ENCODE results near the gene COBL.

The COBL gene

DNA sequence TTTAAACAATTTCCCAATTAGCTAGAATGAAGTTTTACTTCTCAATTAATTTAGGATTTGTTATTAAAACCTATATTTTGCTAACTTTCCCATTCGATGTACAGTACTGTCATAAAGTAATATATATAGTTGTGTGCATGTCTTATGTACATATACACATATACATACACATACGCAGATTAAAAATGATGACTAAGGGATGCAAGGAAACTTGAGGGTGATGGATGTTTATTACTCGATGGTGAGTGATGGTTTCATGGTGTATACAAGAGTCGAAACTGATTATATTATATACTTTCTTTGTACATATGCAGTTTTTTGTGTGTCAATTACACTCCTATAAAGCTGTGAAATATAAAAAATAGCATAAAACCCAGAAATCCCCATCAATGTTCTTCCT is 248.2 kb downstream of the COBL start:
- DNase-seq = no peak

GRCh38 chr7:51067757-51068156 is 248.9 kb downstream of the COBL start:
- DNase-seq = peak; percentile 20

GRCh38 chr7:51067258-51067657 is 249.4 kb downstream of the COBL start:
- no peak for DNase-seq

DNA sequence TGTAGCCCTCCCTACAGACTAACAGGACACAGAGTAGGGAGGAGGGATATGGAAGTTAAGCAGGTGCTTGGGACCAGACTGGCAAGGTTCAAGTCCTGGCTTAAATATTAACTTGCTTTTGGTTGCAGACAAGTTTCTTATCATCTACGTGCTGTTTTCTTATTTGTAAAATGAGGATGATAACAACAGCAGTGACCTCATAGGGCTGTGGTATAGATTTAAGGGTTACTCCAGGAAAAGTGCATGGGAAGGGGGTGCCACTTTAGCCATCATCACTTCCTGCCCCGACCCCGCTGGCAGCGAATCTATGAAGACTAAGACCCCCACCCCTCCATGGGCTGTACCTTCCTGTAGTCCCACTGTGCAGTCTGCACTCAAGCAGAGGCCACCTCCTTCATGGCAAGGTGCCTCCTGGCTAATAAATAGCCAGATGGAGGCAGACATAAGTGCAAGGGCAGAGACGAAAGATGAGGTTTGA is 250.2 kb downstream of the COBL start:
- no peak for DNase-seq

DNA sequence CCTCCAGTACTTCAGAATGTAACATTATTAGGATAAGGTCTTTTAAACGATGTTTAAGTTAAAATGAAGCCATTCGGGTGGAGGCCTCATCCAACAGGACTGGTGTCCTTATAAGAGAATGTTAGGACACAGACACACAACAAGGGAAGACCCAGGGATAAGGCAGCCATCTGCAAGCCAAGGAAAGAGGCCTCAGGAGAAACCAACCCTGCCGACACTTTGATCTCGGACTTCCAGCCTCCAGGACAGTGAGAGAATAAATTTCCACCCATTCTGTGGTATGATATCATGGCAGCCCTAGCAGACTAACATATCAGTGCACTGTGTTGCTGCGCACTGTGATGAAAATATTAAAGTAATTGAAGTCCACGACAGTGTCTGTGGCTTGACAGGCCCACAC is 250.8 kb downstream of the COBL start:
- no peak for DNase-seq

GRCh38 chr7:51064688-51065087 is 251.9 kb downstream of the COBL start:
- DNase-seq = no peak

DNA sequence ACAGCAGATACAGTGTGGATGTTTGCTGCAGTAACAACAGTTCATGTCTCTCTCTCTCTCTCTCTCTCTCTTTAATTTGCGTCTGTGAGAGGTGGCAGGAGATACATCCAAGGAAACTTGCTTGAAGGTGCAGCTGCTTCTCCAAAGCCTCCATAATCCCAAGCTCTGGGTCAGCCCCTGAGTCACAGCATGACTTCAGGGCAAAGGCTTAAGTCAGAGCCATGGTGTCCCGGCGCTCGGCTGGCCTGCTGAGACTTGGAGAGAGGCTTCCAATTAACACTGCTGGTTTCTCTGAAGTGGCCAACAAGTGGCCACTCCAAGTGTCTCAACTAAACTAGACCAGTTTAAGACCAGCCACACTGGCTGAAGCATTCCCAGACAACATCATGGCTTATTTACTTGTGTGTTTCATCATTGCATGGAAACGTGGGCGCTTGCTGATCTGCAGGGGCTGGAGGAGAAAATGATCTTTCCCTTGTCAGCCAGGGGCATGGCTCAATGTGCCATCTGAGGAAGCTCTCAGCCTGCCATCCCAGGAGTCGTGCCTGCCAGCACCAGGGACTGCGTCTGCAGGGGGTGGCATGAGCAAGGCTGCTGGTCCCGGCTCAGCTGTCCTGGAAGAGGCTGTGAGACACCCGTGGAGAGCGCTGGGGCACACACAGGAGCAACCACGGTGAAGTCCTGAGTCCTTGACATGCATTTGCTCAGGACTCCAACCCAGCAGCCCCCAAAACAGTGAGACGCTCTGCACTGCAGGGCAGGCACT is 254.2 kb downstream of the COBL start:
- no peak for DNase-seq

GRCh38 chr7:51060536-51060935 is 256.1 kb downstream of the COBL start:
- no peak for DNase-seq

DNA sequence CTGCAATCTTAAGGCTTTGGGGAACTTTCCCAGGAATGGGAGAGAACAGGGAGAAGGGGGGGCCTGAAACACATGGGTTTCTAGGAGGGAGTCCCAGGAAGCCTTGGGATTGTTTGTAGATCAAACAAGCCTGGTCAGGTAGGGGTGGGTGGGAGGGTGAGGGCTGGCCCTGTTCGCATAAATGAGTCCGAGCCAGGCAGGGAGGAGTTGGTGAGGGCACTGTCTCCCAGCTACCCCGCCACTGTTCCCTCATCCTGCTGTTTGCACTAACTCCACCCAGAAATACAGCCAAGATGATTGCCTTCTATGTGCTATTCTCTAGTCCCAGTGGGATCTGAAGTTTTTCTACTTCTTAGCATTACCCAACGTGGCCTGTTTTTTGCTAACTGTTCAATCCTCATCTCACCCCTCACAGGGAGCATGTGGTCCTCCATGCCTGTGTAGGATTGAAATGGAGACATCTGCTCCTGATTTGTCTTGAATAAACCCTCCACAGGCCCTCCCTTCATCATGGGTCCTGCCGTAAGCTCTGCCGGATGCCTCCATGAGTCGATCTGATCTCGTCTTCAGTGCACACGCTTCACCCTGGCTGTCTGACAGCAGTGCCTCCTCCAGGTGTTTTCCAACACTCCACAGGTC is 257.0 kb downstream of the COBL start:
- DNase-seq = no peak

DNA sequence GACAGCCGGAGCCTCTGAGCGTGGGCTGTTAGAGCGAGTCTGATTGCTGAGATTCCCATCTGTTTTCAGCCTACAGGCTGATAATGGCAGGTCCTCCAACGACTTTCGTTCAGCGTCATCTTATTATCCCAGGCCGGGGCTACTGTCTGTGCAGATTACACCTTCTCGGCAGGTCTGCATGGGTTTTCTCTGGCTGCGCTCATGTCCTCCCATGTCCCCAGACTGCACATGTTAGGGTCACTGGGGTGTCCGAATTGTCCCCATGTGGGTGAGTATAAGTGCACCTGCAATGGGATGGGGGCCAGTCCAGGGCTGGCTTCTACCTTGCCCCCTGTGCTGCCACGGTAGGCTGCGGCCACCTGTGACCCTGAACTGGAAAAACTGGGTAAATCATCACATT is 257.8 kb downstream of the COBL start:
- DNase-seq = no peak

GRCh38 chr7:51055039-51055840 is 261.4 kb downstream of the COBL start:
- no peak for DNase-seq

- no peak for DNase-seq
Observed at GRCh38 chr7:51054231-51054630, 262.4 kb downstream of the COBL start.

DNA sequence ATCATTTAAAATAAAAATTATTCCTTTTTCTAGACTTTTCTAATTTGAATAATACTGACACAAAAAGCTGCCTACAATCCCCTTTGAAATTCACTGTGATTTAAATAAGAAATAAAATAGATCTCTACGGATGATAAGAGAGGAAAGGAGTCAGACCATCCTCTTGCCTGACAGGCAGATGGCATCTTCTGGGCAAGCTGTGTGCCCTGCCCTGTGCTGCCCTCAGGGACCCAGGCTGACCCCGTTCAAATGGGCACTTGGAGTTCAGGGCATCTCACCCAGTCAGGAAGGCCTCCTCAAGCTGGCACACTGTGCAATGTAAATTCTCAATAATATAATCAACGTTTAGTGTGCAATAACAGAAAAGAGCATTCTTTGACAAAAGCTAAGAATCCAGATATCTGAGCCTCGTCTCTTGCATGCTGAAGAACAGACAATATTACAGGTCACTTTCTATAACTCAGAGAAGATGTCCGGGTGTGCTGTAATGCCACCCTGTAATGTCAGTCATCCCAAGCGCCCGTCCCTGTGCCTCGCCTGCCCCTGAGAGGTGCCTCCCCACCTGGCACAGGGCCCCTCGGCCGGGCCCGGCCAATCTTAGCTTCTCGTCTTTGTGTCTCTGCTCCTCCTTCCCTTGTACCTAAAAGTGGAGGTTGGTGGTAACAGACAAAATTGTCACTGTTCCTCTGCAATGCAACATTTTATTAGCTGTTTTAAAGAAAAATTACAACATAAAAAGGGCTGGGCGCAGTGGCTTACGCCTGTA is 263.3 kb downstream of the COBL start:
- DNase-seq = no peak

DNA sequence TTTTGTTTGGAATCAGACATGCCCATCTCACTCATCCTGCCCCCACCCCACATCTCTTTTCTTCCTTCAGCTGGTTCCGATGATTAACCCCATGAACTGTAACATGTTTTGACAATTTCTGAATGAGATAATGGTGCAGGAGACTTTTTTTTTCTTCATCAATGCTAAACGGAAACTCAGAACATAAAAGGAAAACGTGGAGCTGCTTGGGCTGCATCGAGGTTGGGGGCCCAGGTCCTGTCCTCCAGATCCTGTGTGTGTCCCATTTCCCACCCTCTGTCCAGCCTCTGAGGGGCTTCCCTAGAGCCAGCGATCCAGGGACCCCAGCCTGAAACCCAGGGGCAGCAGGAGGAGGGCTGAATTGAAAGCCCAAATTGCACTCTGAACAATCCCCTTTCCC is 270.1 kb downstream of the COBL start:
- no peak for DNase-seq

DNA sequence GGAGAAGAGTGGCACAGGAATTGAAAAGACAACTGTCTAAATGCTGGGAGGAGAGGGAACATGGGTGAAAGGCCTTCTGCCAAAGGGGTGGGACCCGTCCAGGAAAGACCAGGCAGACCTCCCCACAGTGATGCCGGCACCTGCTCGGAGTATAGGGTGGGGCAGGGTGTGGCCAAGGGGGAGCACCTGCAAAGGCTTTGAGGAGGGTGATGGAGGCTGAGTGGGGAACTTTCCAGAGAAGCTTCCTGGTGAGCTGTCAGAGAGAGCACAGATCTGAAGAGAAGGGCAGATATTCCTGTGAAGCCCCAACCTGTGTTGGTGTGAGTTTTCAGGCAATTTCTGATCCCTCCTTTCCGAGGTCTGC is 270.5 kb downstream of the COBL start:
- DNase-seq = no peak

DNA sequence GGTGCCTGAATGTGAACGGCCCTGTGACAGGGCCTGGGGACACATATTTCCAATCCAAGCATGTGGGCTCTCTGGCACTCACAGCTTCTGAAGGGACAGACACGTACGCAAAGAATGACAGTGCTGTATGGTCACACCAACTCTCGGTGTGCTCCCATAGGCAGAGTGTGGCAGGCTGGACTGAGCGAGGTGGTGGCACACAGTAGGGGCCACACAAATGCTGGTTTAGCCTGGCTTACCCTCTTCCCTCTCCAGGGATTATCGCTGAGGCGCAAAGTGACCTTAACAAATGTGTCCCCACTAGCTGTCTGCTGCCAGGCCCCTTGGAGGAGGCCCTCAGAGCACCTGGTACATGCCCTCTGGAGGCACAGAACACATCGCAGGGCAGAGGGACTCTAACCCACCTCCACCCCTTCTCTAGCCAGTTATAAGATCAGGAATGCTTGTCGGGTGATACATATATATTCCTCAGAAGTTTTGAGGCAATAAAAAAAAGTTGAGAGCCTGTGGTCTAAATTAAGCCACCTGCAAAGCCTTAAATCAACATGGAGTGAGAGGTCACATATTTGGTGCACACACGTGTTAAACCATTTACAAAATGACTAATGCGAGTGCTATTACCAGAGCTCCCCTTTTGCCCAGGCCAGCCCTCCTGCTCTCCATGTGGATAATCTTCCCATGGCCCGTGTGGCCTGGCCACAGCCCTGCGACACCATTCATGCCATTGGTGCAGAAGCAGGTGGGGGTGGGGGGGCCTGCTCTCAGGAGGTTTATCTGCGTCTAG is 271.1 kb downstream of the COBL start:
- no peak for DNase-seq

DNA sequence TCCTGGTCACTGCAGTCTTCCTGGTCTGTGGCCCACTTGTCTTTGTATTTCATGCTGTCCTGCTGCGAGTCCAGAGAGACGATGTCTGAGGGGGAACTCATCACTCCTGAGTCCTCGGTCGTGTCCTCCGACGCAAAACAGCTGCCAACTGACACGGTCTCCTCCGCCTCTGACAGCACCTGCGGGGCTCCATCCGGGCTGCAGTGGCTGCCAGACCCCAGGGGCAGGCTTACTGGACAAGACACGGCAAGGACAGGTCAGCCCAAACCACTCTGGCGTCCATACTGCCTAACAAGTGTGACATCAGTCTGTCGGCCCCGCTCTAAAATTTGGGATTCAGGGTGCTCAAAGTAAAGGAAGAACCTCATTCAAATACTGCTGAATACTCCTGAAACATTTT is 273.1 kb downstream of the COBL start:
- DNase-seq = no peak

DNA sequence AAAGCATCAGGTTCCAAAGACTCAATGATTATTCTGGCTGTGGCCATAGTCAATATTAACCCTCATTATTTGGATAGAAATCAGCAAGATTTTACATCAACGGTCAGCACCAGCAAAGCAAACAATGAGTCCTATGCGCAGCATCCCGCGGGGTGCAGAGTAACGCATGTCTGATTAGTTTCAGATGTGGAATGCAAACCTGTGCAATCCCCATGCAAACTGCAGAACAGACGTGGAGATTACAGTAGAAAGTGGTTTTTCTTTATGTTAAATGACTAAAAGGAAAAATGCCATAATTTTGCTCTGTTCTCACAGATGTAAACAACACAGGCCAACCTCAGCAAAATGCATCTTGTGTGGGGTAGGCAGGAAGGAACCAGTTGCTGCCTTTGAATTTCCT is 275.8 kb downstream of the COBL start:
- DNase-seq = no peak

DNA sequence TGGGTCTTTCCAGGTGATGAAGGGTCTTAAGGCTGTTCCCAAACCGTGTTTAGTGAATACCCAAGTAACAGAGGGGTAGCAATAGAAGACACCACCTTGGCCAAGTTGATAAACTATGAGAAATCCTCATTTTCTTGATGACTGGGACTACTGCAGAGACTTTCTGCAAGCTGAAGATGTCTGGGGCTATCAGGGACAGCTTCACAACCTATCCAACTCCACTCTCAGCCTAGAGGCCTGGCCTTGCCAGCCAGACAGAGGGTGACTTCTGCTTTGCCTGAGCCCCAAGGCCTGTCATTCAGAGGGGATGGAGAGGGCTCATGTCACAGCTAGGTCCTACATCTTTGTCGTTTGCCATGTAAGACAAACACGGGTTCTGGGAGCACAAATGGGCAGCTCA is 278.0 kb downstream of the COBL start:
- DNase-seq = no peak

GRCh38 chr7:51035716-51036115 is 280.9 kb downstream of the COBL start:
- DNase-seq = no peak

DNA sequence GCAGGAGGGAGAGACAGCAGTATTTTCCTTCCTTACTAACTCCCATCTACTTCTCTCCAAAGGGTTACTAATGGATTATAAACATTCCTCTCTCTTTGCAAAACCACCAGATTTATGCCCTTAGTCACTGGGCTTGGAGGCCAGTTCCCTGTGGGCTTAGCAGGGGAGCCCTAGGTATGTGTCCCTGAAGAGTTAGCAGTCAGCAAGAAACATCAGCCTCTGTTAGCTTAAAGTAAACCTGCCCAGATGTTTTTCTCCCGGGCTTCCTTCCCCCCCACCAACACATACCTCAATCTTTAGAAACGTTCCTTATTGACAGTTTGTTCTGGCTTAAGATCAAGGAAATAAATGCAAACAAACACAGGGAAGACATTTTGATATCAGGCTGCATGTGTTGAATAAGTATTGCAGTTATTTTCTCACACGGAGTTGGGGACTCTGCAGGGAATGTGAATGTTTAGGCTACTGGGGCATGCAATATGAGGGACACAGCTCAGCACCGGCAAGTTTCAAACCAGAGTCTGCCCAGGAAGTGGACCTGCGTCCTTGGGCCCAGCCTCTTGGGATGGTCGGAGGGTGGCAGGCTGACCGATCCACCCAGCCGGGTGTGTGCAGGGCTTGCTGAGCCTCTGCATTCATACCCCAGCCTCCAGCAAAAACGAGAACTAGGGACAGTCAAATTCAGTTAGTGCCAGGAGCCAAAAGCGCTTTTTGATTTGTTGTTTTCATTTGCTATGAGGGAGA is 281.9 kb downstream of the COBL start:
- no peak for DNase-seq

Data from GF-D8 (cell line).